Activated T-cell treated with anti-CD3 and anti-CD28 coated beads, Interleukin-2, amount 50 U/mL, for 48 hours (primary cell): ENCODE measurements around the gene CACNA1D.
A peak's percentile ranks its signal among the peaks of the same experiment; 100 is the strongest.

ENCODE experiments used
- DNase-seq, 2 experiments: peaks; one replicate each; pipeline ENCODE4 v3.0.0-alpha.2; 2020

CACNA1D gene

DNA sequence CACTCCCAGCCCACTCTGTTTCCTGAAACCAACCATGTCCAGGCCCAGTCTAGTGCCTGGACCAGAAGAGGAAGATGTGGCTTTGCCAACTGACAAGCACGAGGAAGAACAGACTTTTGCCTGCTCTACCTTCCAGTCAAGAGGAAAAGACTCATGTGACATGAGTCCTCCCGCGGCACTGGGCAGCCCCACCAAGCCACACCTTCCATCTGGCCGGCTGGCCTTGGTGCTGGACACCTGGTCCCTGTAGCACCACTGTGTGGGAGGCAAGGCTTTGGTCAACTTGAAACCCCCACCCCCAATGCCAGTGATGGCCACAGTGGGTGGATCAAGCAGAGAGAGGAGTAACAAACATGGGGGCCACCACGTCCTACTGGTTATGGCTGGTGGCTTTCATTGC lies 339.3 kb downstream of the CACNA1D start:
- DNase-seq = no peak

- no peak for DNase-seq
Observed at GRCh38 chr3:53834429-53835095, 340.2 kb downstream of the CACNA1D start.

DNA sequence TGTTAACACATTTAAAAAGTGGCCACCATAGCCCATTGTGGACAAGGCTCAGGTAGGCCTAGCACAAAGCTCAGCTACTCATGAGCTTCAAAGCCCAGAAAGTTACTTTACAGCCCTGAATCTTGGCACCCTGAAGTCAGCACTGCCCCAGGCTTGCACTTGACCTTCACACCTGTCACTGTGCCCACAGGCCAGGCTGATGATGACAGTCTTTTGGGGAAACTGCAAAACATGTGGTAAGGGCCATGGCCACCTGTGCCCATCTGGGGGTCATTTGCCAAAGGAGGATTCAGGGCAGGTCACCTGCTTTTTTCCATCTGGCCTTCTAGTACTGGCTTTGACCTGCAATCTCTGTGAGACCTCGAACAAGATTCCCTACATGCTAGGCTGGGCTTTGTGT lies 340.8 kb downstream of the CACNA1D start:
- DNase-seq = no peak

- no peak for DNase-seq
Observed at GRCh38 chr3:53836084-53836872, 341.9 kb downstream of the CACNA1D start.

GRCh38 chr3:53837331-53837730 lies 342.9 kb downstream of the CACNA1D start:
- DNase-seq = no peak

DNA sequence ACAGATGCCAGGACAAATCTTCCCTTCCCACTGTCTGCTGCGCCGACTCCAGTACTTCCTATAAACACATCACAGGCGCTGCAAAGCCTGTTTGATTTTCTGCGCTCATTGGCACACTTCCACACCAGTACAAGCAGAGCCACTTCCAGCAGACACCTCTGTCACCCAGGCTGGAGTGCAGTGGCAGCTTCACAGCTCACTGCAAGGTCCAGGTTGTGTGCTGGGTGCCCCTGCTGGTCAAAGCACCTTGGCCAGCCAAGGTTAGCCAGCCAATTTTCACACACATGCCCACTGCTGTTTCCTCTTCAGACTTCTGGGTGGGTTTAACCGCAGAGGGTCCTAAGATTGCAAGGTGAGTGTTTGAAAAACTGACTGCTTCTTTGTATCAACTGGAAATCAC lies 346.9 kb downstream of the CACNA1D start:
- no peak for DNase-seq

GRCh38 chr3:53842436-53843194 lies 348.2 kb downstream of the CACNA1D start:
- DNase-seq = no peak

DNA sequence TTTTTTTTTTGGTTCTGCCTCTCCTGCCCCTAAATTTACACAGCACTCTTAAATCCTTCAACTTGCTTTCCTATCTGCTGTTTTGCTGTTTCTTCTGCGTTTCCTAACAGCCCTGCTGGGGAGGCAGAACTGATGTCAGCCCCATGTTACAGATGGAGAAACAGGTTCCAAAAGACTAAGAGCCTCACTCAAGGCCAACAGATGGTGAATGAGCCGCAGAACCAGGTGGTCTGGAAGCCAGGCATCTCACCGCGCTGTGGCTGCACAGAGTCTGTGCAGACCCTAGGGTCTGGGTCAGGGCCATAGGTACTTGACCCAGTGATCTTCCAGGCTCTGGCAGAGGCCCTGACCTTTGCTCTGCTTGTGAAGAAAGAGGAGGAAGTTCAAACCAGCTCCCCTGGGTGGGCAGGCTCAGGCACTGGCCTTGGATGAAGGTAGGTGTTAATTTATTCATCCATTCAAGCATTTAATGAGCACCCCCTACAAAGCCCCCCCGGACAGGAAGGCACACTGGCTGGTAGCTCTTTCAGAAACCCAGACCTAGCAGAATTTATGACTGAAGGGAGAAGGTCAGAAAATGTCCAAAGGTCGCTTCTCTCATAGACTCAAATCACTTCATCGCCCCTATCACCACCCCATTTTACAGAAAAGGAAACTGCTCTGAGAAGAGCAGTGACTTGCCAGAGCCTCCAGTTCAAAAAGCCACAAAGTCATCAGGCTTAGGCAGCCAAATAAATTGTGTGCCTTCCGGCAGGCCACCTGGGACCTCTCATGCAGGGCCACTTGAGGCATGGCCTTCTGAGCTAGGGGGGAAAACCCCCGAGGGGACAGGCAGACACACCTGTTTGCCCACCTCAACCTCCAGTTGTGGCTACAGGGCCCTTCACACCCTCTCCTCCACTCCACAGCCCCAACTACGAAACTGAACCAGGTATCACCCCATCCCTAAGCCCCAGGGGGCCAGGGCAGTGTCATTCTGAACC lies 349.1 kb downstream of the CACNA1D start:
- DNase-seq = no peak

- no peak for DNase-seq
Observed at GRCh38 chr3:53844262-53845102, 350.1 kb downstream of the CACNA1D start.

- peak; percentile 21 to 27 for DNase-seq
Observed at GRCh38 chr3:53845103-53845880, 350.9 kb downstream of the CACNA1D start.

- DNase-seq = peak in 1 of 2 experiments; percentile 25
Observed at GRCh38 chr3:53845881-53846133, 351.4 kb downstream of the CACNA1D start.

DNA sequence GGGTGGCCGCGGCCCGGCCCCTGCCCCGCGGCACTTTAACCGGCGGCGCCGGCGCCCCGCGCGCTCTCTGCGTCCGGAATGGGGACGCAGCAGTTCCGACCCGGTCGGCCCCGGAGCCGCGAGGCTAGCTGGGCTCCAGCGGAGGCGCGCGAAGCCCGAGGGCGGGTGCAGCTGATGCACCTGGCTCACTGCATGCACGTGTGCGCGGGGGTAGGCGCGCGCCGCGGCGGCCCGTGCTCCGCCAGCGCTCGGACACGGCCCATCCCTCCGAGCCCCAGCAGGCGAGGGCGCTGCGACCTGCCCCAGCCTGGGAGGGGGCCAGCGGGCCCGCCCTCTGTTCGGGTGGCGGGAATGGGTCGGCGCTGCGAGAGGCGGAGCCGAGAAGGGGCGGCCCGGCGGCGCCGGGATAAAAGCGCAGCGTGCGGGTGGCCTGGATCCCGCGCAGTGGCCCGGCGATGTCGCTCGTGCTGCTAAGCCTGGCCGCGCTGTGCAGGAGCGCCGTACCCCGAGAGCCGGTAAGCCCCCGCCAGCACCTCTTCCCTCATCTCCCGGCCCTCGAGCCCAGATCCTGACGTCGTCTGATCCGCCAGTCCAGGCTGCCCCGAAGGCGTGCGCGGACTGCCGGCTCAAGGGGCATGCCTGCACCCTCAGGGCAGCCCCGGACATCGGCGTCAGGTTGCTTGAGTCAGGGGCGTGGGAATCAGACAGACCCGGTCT lies 351.9 kb downstream of the CACNA1D start, which contains the start of the genes CHDH and IL17RB:
Gene CHDH (minus strand): TSS at position 286 of the 717 bp plus-strand sequence. CDS start 22,411 bp downstream, outside the sequence.
Gene IL17RB (plus strand): TSS at position 435 of the 717 bp plus-strand sequence. CDS start 21 bp downstream, at position 456.
- DNase-seq = peak; percentile 32 to 39

DNA sequence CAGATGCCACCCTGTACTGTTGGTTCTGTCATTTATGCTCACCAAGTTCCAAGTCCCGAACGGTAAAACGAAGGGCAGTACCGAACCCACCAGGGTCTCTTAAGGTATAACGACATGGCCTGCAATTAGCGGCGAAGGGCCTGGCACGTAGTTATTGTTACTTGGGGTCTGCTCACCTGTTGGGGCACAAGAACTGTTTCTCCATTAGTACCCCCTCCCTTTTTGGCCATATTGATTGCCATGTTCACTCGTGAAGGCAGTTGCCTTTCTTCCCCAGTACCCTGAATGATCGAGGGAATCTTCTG lies 352.4 kb downstream of the CACNA1D start:
- DNase-seq = no peak

GRCh38 chr3:53849916-53850315 lies 355.5 kb downstream of the CACNA1D start:
- DNase-seq = no peak

DNA sequence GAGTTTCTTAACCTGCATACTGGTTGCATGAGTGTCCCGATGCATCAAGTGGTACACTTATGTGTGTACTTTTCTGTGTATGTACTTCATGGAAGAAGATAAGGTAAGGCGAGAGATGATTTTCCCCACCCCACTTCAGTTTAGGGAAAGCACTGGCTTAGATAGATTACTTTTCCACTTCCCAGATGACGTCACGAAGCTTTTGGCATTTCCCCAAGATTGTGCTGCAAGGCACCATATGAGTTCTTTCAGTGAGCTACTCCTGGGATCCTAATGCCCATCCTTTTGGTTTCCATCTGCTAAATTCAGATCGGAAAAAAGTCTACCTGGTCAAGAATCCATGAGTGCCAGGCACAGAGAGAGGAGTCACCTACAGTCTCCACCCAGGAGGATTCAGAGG lies 356.5 kb downstream of the CACNA1D start:
- DNase-seq = no peak

- DNase-seq = no peak
Observed at GRCh38 chr3:53856964-53857363, 362.6 kb downstream of the CACNA1D start.

- no peak for DNase-seq
Observed at GRCh38 chr3:53858096-53858741, 363.8 kb downstream of the CACNA1D start.

DNA sequence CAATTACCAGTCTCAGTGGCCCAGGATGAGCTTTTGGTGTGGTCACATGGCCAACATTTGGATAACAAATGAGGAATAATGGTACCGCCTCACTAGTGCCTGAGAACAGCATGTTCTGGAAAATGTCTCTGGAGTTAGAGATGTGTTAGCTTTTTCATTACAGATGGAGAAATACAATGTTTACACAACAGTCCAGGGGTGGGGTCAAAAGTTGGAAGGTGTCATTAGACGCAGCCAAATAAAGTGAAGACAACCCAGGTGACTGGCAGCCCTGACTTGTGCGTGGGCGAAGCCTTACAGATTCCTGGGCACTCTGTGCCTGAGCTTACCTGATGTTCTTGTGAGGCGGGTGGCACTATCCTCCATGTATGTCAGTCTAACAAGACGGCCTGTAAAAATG lies 364.8 kb downstream of the CACNA1D start:
- no peak for DNase-seq

DNA sequence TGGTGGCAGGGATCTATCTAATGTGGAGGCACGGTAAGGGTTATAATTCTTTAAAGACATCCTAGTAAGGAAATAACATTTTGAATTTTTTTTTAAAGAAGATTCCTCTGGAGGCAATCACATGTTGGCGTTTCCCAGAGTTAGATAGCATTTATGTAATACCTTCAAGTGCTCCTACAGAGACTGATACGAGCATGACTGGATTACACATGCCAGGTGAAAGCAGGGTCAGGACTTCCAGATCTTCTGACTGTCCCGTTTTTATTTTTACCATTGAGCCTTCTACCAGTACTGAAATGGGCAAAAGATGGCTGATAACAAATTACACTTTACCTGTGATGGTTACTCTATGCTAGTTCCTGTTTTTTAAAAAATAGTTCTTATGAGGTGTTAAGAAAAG lies 365.8 kb downstream of the CACNA1D start:
- no peak for DNase-seq

DNA sequence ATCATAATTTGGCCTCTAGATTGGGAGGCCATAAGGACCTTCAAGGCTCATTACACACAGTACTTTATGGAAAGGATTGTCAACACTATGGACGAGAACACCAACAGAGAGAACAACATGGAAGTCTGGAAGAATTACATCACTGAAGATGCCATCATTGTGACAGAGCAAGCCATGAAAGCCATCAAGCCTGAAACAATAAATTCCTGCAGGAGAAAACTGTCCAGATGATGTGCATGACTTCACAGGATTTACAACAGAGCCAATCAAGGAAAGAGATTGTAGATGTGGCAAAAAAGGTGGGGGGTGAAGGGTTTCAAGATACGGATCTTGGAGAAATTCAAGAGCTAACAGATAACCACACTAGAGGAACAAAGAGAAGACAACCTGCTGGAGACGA lies 367.8 kb downstream of the CACNA1D start:
- DNase-seq = no peak
